Stimulated activated CD4-positive, alpha-beta T cell treated with anti-CD3 and anti-CD28 coated beads, TNF-alpha, amount 100 ng/mL, for 48 hours (primary cell): ENCODE measurements around the gene SIPA1L3.
"Not testable (repeated sequence)": the region's sequence is repeated elsewhere in the genome, so short reads cannot be mapped to it uniquely, and the experiment has no call there.

Experiments used
- DNase-seq, 3 donors: peaks; one replicate each; pipeline ENCODE4 v3.0.0-alpha.2; 2020; ENCODE audit warnings: low read depth in 3 of 3

The SIPA1L3 gene

GRCh38 chr19:38044267-38045111 lies 137.5 kb downstream of the SIPA1L3 start:
- DNase-seq, result no peak

DNA sequence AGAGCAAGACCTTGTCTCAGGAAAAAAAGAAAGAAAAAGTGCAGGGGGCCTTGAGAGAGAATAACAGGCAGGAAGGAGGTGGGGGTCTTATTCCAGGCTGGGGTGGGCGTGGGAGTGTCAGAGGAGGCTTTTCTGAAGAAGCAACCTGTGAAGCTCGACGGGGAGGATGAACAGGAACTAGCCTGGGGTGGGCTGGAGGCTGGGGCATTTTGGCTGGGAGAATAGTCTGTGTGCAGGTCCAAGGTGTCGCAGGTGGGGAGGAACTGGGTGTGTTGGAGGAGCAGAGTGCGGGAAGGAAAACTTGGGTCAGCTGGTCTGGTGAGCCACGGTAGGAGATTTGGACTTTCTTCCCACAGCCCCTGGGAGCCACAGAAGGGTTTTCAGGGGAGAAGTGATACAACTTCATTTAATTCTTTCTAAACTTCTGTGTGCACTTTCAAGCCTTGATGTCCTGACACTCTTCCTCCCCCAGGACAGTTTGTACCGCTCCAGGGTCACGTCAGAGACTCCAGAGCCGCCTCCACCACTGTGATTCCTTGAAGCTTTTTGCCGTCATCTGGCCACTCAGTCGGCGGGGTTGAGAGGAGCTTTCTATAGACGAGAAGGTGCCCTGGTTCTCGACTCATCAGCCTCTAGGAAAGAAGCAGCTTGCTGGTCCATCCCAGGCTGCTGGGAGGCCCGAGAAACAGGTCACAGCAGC lies 138.7 kb downstream of the SIPA1L3 start:
- no peak for DNase-seq

- no peak for DNase-seq
These were observed 139.4 kb downstream of the SIPA1L3 start for GRCh38 chr19:38046254-38047048.

DNA sequence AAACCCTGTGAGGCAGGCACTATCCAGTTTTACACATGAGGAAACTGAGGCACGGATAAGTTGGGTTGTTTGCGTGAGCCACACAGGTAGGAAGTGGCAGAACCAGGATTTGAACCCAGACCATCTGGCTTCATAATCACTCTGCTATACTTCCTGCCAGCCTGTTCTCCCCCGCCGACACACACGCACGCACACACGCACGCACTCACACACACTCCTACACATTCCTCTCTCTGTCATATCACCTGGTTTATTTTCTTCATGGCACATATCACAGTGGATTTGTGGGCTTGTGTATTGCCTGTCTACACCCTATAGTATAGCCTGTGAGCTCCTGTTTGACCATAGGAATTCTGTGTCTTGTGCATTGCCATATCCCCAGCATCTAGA lies 140.0 kb downstream of the SIPA1L3 start:
- peak in 1 of 3 donors; percentile 8 for DNase-seq

- no peak for DNase-seq
These were observed 140.6 kb downstream of the SIPA1L3 start for GRCh38 chr19:38047641-38048040.

GRCh38 chr19:38049105-38049649 lies 142.2 kb downstream of the SIPA1L3 start:
- DNase-seq, result peak; percentile 22 to 42 (median 38)

DNA sequence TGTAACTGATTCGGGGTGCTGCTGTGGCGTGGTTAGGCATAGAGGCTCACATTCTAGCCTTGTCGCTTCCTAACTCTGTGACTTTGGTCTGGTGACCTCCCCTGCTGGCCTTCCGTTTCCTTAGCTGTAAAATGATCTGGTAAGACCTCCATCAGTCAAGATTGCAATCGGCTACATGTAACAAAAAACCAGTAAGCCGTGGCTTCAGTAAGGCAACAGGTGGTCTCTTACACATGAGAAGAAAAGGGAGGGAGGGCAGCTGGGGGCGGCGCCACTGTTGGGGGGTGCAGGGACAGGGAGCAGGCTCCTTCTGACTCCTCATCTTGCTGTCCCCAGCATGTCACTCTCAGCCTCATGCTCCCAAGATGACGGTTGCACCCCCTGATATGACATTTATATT lies 148.0 kb downstream of the SIPA1L3 start:
- no peak for DNase-seq

DNA sequence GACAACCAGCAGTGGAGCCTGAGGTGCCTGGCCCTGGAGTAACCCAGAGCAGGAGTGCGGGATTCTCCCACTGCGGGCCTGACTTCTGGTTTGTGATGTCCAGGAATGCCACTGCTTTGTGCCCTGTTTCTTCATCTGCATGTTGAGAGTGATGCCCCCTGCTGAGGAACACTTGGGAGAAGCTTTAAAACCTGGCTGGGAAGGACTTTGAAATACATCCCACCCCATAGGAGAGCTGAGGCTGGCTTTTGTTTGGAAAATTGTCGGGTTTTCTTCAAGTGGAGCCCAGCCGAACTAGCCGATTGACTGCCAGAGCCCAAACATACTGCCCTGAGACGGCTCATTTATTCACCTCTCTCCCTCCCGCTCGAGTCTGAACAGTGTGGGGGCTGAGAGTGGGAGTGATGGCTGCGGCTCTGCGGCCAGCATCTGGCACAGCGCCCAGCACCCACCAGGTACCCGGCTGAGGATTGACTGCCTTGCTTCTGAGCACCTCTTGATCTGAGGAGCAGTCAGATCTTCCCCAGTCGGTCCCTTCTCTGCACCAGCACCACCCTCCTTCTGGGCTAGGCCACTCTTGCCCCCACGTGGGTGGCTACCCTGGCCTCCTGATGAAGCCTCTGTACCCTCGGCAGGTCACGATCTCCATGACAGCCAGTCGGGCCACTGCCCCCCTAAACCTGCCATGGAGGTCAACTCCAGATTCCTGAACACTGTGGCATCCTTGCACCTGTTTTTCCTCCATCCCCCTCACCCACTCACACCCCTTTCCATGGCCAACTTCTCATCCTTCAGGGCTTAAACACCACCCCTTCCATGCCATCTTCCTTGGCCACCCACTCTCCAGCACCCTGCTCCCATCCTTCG lies 148.9 kb downstream of the SIPA1L3 start:
- no peak for DNase-seq

DNA sequence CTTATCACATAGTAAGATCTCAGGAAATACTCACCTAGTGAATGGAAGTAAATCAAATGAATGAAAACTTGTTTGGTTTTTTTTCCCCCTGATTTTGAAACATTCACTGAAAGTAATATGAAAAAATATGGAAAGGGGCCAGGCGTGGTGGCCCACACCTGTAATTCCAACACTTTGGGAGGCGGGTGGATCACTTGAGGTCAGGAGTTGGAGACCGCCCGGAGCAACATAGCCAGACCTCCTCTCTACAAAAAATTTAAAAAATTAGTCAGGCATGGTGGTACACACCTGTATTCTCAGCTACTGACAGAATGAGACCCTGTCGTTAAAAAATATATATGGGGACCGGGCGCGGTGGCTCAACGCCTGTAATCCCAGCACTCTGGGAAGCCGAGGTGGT lies 149.6 kb downstream of the SIPA1L3 start:
- no peak for DNase-seq

DNA sequence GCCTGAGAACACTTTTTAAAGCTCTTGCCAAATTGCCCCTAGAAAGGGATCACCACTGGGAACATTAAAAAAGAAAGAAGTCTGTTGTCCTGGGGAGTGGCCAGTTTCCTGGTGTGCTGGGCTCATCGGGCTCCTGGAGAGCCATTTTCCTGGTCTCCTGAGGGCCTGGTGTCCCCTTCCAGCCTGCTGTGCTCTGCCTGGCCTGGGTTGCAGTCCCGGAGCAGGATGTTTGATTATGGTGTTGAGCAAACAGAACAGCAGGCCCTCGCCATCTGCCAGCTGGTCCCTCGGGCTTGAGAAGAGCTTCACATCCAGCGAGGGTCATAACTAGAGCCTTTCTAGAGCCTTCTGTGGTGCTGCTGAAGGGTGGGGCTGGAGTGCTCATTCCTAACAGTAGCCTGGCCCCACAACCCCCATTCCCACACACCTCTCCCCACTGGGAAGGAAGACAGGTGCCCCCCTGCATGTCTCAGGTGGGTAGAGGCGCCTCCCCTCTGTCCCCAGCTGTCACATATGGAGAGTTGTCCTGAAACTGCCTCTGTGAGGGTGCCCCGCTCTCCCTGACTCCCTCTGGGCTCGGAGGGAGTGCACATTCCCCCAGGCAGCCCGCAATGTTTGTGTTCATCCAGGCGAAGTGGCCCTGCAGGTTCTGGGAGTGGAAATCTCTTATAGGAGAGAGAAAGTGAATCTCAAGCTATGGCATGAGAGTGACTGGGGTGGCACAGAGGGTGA lies 151.1 kb downstream of the SIPA1L3 start:
- no peak for DNase-seq

- peak in 1 of 3 donors; percentile 20 for DNase-seq
These were observed 152.9 kb downstream of the SIPA1L3 start for GRCh38 chr19:38059897-38060296.

GRCh38 chr19:38060331-38060730 lies 153.3 kb downstream of the SIPA1L3 start:
- DNase-seq, result no peak

DNA sequence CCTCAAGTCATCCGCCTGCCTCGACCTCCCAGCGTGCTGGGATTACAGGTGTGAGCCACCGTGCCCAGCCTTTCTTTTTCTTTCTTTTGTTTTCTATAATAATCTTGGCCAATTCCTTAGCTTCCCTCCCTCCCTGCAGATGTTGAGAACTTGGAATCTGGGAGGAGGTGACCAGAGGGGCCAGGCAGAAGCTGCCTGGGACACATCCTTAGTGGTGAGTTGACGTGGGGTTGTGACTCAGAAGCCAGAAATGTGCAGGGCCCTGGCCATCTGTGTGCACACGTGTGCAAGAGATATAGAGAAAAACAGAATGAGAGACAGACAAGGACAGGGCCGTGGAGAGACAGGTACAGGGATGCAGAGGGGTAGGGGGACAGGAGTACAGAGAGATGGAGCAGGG lies 154.3 kb downstream of the SIPA1L3 start:
- no peak for DNase-seq

- no peak for DNase-seq
These were observed 156.2 kb downstream of the SIPA1L3 start for GRCh38 chr19:38062959-38063761.

DNA sequence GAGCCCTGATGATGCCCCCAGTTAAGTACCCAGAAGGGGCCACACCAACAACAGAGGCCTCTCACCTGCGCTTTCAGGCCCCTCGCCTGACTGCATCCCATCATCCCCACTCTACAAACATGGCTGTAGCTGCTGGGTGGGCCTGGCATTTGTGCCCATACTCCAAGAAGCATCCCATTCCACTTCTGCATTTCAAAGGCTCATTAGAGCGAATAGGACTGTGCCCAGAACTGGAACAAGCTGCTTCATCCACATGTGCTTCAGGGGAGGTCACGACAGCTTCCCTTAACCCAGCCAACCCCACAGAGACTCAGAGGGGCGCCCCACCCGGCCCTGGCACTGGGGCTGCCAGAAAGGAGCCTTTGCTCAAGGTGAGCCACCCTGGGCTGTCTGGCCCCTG lies 156.9 kb downstream of the SIPA1L3 start:
- DNase-seq, result no peak

- no peak for DNase-seq
These were observed 157.8 kb downstream of the SIPA1L3 start for GRCh38 chr19:38064661-38065425.

- not testable (repeated sequence) for DNase-seq
These were observed 158.8 kb downstream of the SIPA1L3 start for GRCh38 chr19:38065775-38066174.

DNA sequence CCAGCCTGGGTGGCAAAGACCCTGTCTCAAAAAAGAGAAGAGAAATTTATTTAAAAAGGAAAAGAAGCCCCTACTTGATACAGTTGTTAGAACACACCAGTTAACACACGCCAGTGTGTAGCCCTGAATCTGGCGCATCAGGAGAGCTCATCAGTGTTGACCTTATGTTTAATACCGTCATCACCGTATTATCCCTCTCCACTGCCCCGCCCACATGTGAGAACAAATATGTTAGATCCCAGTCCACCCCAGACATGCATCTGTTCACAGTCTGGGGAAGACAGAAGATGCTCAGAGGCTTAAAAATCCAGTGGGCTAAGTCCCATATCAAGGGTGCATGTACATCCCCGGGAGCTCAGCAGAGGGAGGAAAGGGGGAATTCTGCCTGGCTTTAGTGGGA lies 161.8 kb downstream of the SIPA1L3 start:
- no peak for DNase-seq

DNA sequence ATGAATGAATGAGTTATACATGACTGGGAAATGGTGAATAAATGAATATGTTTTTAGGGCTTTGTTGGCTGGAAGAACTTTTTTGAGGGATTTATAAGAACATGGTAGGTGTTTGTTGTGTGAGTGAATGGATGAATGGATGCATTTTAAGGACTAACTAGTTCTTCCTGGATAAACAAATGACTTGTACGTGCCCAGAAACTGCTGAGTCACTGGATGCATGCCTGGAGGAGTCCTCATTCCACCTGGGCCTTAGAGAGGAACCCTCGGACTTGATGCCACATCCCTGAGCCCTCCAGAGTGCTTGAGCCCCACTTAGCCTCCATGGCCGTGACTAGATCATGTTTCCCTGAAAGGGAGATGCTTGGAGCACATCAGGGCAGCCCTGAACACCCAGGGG lies 163.6 kb downstream of the SIPA1L3 start:
- no peak for DNase-seq
